Breast epithelium (tissue), 3 donors: ENCODE results near the gene CADM1.

Experiments used
- CTCF ChIP-seq, 3 donors: fragments of 450-650 bp; IDR thresholded peaks; one replicate each; pipeline ENCODE4 v1.5.1; 2016 to 2017; ENCODE audit warnings: antibody characterized with exemption in 3 of 3, mild to moderate bottlenecking in 3 of 3, moderate library complexity in 3 of 3
- POLR2AphosphoS5 ChIP-seq, 3 donors: sonication (generic); formaldehyde crosslinking; IDR thresholded peaks; one replicate each; pipeline ENCODE4 v1.6.1; 2017; ENCODE audit warnings: antibody characterized with exemption in 3 of 3

GRCh38 chr11:115541518-115541917 is 37.3 kb upstream of the CADM1 start:
- TF ChIP-seq POLR2AphosphoS5 (IDR thresholded peaks at IDR 0.05): no peak
- TF ChIP-seq CTCF (IDR thresholded peaks at IDR 0.05): no peak
